Stimulated activated CD8-positive, alpha-beta memory T cell treated with anti-CD3 and anti-CD28 coated beads, Interleukin-15, amount 100 ng/mL, for 1 hour (primary cell): Measurements from ENCODE around the gene PRMT1.

Experiments used
- DNase-seq: peaks from one replicate; pipeline ENCODE4 v3.0.0-alpha.2; 2020; ENCODE audit warnings: low read depth

Gene PRMT1

DNA sequence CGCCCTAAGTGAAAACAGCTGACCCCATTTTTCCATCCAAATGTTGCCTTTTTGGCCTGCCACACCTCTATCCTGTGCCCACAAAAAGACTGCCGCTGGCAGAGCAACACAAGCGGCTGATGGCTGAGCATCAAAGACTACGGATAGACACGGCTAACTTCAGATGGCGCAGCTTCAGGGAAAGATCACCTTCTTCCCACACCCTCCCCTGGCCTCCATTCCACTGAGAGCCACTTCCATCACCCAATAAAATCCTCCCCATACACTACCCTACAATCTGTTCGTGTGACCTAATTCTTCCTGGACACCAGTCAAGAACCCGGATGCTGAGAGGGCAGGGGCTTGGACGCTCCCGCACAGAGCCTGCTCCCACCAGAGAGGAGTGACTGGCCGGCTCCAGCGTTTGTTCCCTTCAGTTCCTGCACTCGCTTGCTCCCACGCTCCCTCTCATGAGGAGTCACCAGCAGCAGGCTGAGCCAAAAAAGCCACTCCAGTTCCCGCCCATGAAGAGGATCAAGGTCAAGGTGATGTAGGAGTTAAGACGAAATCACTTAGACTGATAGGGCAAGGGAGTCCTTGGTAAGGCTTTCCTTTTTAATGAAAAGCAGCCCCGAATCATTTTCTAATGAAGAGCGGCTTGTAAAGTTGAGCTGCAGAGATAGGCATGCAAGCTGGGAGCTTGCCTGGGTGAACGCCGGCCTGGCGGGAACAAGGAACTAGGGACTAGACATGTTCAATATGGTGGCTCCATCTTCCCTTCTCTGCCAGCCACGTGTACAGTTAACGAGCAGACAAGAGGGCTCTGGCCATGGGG, 50.4 kb downstream of the PRMT1 start:
- no peak for DNase-seq

DNA sequence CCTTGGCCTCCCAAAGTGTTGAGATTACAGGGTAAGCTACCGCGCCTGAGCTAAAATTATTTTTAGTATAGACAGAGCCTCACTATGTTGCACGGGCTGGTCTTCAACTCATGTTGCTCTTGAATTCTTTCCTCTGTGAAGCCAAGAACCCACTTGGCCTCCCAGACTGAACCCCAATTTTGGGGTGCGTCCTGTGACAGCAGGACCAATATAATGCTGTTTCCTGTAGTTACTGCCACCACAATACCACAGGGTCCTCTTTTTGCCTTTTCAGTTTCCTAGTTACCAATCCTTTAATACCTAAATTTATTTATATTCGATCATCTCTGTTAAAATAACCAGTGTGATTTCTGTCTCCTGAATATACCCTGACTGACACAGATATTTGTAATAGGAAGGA, 53.1 kb downstream of the PRMT1 start:
- DNase-seq: no peak
